T47D (cell line): Measurements from ENCODE around the gene TYRO3.
"Not testable (repeated sequence)": the region's sequence is repeated elsewhere in the genome, so short reads cannot be mapped to it uniquely, and the experiment has no call there.

Experiments
- DNase-seq, 2 experiments: peaks; one replicate each; pipeline versions ENCODE4 v3.0.0 to v3.0.0-alpha.2; 2011 to 2012; ENCODE audit warnings: low read depth in 1 of 2, low spot score in 1 of 2
- JUND ChIP-seq: IDR thresholded peaks from 2 replicates; pipeline ENCODE4 v1.6.1; 2012; ENCODE audit warnings: low read depth
- in situ Hi-C: cut with HindIII; loops from 2 replicates; pipeline ENCODE4 v1.10.0; 2016; ENCODE audit warnings: low sequenced_read_pairs, low pct_unique_long_range_greater_than_20kb

The TYRO3 gene

GRCh38 chr15:41592718-41593117 lies 33.7 kb downstream of the TYRO3 start:
- in situ Hi-C loops, DNase-seq: not testable (repeated sequence)

DNA sequence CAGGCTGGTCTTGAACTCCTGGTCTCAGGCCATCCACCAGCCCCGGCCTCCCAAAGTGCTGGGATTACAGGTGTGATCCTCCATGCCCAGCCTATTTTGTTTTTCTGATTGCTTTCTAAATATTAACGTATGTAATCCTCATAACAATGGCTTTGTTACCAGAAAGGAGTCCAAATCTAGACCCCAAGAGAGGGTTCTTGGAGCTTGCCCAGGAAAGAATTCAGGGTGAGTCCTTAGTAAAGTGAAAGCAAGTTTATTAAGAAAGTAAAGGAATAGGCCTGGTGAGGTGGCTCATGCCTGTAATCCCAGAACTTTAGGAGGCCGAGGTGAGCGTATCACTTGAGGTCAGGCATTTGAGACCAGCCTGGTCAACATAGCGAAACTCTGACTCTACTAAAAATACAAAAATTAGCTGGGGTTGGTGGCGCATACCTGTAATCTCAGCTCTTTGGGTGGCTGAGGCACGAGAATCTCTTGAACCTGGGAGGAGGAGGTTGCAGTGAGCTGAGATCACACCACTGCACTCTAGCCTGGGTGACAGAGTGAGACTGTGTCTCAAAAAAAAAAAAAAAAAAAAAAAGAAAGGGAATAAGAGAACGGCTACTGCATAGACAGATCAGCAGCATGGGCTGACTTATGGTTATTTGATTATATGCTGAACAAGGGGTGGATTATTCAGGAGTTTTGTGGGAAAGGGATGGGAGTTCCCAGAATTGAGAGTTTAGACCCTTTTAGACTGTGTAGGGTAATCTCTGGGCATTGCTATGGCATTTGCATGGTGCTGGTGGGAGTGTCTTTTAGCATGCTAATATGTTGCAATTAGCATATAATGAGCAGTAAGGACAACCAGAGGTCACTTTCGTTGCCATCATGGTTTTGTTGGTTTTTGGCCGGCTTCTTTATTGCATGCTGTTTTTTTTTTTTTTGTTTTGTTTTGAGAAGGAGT lies 36.1 kb downstream of the TYRO3 start:
- no peak for DNase-seq
- in situ Hi-C loops, result no loop called here
- no peak for TF ChIP-seq JUND

DNA sequence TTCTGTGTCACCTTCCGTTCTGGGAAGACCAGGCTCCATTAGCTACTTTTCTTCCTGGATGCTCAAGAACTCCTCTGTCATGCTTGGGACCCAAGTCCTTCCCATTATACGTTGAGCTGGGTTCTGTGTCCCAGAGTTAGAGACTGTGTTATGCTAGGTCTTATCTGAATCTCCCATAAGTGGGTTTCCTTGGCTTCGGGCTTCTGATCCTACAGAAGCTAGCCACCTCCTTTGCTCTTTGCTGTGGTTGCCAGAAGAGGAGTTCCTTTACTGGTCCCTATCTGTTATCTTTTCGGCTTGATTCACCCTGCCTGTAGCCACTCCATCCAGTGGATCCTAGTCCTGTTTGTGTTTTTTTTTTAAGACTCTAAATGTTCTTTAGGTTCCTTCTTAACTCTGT lies 38.0 kb downstream of the TYRO3 start:
- in situ Hi-C loops, result no loop called here
- TF ChIP-seq JUND, result no peak

DNA sequence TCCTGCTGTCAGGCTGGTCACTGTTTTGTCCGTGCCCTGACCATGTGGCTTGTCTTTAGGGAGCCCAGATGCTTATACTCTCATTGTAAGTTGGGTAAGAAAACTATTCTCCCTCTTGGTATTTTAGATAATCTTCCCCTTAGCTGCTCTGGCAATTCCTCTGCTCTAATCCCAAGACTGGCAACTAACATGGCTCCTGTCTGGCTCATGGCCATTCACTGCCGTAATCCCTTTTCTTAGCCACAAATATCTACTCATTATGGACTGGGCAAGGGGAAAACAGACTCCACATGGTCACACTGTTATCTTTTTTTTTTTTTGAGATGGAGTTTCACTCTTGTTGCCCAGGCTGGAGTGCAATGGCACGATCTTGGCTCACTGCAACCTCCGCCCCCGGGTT lies 38.8 kb downstream of the TYRO3 start:
- in situ Hi-C loops, result no loop called here

More for the DNA sequence above, 38.0 kb downstream of the TYRO3 start:
- no peak for DNase-seq

GRCh38 chr15:41599061-41599460 lies 40.0 kb downstream of the TYRO3 start:
- DNase-seq, result no peak
- in situ Hi-C loops, result no loop called here
- no peak for TF ChIP-seq JUND

More for the DNA sequence above, 38.8 kb downstream of the TYRO3 start:
- TF ChIP-seq JUND, result no peak
- no peak for DNase-seq

- no peak for DNase-seq
- TF ChIP-seq JUND, result no peak
- in situ Hi-C loops, result no loop called here
Measured at GRCh38 chr15:41603411-41603935, 44.5 kb downstream of the TYRO3 start.

- peak; percentile 33 to 72 for DNase-seq
- in situ Hi-C loops, result no loop called here
- TF ChIP-seq JUND, result no peak
Measured at GRCh38 chr15:41603941-41604911, 45.2 kb downstream of the TYRO3 start.

GRCh38 chr15:41605566-41605965 lies 46.6 kb downstream of the TYRO3 start:
- in situ Hi-C loops, result no loop called here
- DNase-seq, result no peak
- TF ChIP-seq JUND, result no peak

- no peak for DNase-seq
- no peak for TF ChIP-seq JUND
- in situ Hi-C loops, result no loop called here
Measured at GRCh38 chr15:41606997-41607396, 48.0 kb downstream of the TYRO3 start.

- in situ Hi-C loops, result no loop called here
- DNase-seq, result no peak
- TF ChIP-seq JUND, result no peak
Measured at GRCh38 chr15:41609123-41609522, 50.1 kb downstream of the TYRO3 start.

GRCh38 chr15:41610048-41610447 lies 51.0 kb downstream of the TYRO3 start:
- DNase-seq, result no peak
- TF ChIP-seq JUND, result no peak
- in situ Hi-C loops, result no loop called here

DNA sequence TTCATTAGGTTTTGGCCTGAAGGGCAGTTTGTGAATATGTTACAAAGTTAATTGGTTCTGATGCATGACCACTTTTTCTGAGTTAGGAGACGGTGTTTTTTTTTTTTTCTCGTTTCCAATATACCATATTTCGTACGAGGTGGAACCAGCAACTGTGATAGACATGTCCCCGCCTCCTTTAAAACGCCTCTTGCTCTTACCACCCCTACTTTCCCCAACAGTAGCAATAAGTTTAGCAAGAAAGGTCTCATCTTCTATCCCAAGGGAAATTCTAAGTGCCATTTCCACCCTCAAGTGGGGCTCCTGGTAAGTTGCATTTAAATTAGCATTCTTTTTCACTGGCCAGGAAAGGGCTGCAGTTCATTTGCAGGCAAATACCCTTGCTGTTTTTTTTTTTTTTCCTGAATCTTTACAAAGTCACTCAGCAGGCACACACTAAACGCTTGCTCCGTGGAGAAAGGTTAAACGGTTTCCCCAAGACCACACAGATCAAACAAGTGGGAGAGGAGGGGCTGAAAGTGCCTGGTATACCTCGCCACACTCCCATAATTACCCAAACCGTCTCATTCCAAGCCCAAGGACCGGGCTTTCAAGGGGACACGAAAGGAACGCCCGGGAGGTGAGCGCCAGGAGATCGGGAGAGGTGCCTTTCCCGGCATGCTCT lies 61.7 kb downstream of the TYRO3 start:
- no peak for TF ChIP-seq JUND
- DNase-seq, result no peak
- in situ Hi-C loops, result no loop called here
